ENCODE results near the gene ATP5ME.
"Not testable (repeated sequence)": the region's sequence is repeated elsewhere in the genome, so short reads cannot be mapped to it uniquely, and the experiment has no call there.

Gene ATP5ME

GRCh38 chr4:635851-636627 is 38.0 kb downstream of the ATP5ME start:
- no peak for DNase-seq (ENCODE audit: low read depth in 2 of 2)

- DNase-seq (ENCODE audit: low read depth in 2 of 2) = not testable (repeated sequence)
Observed at GRCh38 chr4:635066-635835, 38.8 kb downstream of the ATP5ME start.

GRCh38 chr4:634599-634985 is 39.5 kb downstream of the ATP5ME start:
- no peak for DNase-seq (ENCODE audit: low read depth in 2 of 2)

- DNase-seq (ENCODE audit: low read depth in 2 of 2) = no peak
Observed at GRCh38 chr4:633976-634598, 40.0 kb downstream of the ATP5ME start.

GRCh38 chr4:633406-633805 is 40.7 kb downstream of the ATP5ME start:
- DNase-seq (ENCODE audit: low read depth in 2 of 2) = no peak

- DNase-seq (ENCODE audit: low read depth in 2 of 2) = no peak
Observed at GRCh38 chr4:632926-633325, 41.1 kb downstream of the ATP5ME start.

GRCh38 chr4:632196-632790 is 41.8 kb downstream of the ATP5ME start:
- no peak for DNase-seq (ENCODE audit: low read depth in 2 of 2)

GRCh38 chr4:630656-631055 is 43.4 kb downstream of the ATP5ME start:
- DNase-seq (ENCODE audit: low read depth in 2 of 2) = no peak

GRCh38 chr4:629915-630641 is 44.0 kb downstream of the ATP5ME start:
- DNase-seq (ENCODE audit: low read depth in 2 of 2) = no peak

- no peak for DNase-seq (ENCODE audit: low read depth in 2 of 2)
Observed at GRCh38 chr4:629636-629914, 44.5 kb downstream of the ATP5ME start.

- DNase-seq (ENCODE audit: low read depth in 2 of 2) = no peak
Observed at GRCh38 chr4:628821-629635, 45.0 kb downstream of the ATP5ME start.

GRCh38 chr4:628311-628741 is 45.8 kb downstream of the ATP5ME start:
- DNase-seq (ENCODE audit: low read depth in 2 of 2) = no peak

GRCh38 chr4:627347-628125 is 46.5 kb downstream of the ATP5ME start:
- no peak for DNase-seq (ENCODE audit: low read depth in 2 of 2)

GRCh38 chr4:626201-627091 is 47.6 kb downstream of the ATP5ME start:
- DNase-seq (ENCODE audit: low read depth in 2 of 2) = no peak

- no peak for DNase-seq (ENCODE audit: low read depth in 2 of 2)
Observed at GRCh38 chr4:625631-626161, 48.4 kb downstream of the ATP5ME start.

- DNase-seq (ENCODE audit: low read depth in 2 of 2) = no peak
Observed at GRCh38 chr4:624705-625590, 49.1 kb downstream of the ATP5ME start, which contains the start of gene PDE6B. PDE6B (plus strand) TSS chr4:625573; CDS start chr4:625627, 54 bp downstream.

- DNase-seq (ENCODE audit: low read depth in 2 of 2) = no peak
Observed at GRCh38 chr4:623914-624566, 50.0 kb downstream of the ATP5ME start.
